GM18505 (cell line): Measurements from ENCODE around the gene SEPTIN11.

Source experiments
- ATAC-seq: cut with Tn5 transposase; IDR thresholded peaks from one replicate; pipeline ENCODE4 v1.9.1; 2021; ENCODE audit not compliant: unreplicated experiment
- POLR2A ChIP-seq: IDR thresholded peaks from 4 replicates; pipeline ENCODE4 v1.6.1; 2011; ENCODE audit warnings: borderline replicate concordance; ENCODE audit not compliant: insufficient read depth, insufficient read length; ENCODE audit errors: extremely low read depth

SEPTIN11 gene

DNA sequence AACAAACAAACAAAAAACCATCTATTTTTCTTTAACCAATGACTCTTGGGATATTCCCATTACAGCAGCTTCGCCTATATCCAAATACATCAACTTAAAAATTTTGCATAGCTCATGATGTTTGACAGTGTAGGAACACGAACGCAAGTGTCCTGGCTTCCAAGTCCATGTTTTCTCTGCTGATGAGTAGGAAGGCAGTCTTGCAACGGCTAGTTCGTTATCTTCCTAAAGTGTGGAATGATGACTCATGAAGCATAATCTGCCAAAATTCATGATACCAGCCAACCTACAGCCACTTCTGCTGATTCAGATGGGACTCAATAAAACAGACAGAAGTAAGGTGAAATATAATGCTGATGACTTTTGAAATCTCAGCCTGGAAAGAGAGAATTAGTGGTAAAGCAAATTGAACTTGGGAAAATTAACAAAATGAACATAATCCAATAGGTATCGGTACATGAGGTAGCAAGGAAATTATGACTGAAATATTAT, 6.4 kb upstream of the SEPTIN11 start:
- ATAC-seq = no peak
- TF ChIP-seq POLR2A = no peak

DNA sequence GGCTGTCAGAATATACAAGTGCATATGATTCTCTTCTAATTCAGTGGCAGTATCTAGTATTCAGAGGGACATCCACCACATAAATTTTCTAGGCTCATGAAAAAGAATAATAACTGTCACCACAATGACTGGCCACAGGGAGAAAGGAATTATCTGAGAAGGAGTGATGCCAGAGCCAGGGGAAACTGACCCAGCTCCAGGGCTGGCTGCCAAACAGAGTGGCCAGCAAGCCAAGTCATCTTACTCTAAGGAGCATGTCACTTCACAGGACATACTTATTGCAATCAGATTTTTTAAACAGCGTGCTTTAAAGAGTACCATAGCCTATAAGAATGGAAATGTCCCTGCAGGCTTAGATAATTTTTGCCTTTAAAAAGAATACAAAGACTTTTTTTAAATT, 5.8 kb upstream of the SEPTIN11 start:
- no peak for TF ChIP-seq POLR2A
- no peak for ATAC-seq

DNA sequence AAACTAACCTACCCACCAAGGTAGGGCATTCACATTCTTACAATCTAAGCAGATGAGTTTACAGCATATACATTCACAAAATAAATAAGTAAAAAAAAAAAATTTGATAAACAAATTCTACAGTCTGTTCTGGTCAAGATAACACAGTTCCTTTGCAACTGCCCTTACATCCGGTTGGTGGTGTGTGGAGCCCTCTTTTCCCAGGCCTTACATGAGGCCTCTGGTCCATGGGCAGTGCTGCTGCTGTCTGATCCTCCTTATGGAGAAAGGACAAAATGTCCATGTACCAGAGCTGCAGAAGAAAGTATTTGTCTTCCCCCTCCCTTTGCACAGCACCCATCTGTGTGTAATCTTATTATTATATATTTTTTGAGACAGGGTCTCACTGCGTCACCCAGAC, 2.2 kb upstream of the SEPTIN11 start:
- no peak for TF ChIP-seq POLR2A

DNA sequence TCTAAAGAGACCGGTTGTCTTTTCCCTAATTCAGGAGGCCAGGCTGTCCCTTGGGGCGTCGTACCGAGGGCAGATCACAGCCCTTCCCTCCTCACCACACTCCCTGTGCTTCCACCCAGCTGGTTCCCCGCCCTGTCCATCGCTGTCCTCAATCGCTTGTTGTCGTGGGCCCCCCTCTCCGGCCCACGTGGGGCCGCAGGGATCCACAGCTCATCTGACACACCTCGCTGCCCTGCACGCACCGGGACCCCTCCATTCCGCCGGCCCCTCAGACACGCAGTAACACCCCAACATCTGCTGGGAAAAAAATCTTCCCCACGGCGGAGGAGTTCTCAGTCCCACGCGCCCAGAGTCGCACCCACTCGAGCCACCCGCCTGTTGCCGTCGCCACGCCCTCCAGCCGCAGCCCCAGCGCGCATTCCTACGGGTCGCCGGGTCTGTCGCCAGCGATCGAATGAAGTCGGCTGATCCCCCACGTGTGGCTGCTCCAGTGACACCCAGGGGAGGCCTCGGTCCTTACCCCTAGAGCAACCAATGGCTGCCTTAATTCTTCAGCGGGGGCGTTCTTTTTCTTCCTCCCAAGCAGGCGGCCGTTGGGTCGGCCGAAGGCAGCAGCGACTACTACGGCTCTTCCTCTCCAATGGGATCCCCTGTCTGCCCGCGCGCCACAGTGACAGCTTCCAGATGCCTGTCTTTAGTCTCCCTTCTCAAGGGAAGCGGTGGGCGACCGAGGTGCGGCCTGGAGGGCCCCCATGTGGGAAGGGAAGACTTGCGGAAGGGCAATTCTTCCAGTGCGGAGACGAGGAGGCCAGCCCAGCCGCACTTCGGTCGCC, 893 bp upstream of the SEPTIN11 start:
- TF ChIP-seq POLR2A = no peak
- ATAC-seq = peak; percentile 47

More for the DNA sequence above, 2.2 kb upstream of the SEPTIN11 start:
- ATAC-seq = no peak

DNA sequence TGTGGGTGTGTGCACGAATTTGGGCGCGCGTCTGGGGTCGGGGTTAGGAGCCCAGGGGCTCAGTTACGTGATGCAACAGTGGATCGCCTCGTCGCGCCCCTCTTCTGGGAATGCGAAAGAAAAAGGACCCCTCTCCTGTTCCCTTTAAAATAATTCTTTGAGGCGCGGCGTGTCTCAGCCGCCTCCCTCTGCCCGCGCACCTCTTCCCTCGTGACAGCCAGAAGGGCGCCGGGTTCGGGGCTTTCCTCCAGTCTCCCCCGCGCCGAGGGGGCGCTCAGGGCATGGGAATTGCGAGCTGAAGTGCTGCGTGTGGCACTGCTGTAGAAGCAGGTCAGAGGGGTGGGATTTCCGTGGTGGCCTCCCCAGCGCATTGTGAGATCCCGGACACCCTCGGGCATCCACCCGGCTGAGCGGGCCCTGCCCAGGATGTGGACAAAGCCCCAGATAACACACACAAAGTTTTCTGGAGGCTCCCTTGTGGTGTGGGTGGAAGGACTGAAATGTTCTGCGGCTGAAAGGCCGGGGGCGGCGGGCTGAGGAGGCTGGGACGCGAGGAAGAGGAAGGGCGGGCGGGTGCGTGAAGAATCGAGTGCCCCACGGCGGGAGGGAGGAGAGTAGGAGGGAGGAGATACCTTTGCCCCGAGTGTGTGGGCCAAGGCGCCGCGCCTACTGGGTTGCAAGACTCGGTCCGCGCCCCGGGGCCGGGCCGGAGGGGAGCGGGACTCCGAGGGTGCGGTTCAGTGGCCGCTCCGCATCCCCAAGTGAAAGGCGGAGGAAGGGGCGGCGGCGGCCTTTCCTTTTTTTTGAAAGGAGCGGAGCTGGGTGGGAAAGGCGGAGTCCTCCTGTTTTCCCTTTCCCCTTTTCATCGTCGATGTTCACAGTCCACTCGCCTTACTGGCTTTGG, 752 bp downstream of the SEPTIN11 start:
- no peak for TF ChIP-seq POLR2A
- ATAC-seq = peak; percentile 25

DNA sequence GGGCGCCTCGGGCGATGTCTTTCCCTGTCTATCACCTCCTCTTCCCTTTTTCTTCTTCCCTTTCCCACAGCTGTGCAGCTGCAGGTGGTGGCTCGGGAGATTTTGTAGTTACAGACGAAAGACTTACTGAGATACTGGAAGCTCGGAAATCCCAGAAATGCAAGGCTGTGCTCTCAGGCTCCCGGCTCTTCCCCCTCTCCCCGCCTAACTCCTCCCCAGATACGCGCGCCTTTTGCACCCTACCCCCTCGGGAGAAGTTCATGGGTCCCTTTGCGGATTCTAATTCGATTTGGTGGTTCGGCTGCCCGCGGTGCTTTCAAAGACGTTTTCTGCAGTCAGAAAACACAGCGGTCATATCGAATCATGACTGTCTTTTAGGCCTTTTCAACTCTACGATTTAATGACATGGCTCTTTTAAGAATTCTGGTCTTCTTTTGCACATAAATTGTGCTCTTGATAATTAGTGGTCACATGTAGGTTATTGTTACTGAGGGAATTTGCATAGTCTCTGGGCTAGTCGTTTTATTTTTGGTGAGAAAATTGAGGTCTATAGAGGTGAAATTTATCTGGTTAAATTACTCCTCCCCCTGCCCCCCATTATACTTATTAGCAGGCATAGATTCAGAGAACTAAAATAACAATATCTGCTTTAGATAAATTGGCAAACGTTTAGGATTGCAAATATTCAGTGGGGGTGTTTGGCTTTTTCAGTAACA, 1.6 kb downstream of the SEPTIN11 start:
- no peak for ATAC-seq

DNA sequence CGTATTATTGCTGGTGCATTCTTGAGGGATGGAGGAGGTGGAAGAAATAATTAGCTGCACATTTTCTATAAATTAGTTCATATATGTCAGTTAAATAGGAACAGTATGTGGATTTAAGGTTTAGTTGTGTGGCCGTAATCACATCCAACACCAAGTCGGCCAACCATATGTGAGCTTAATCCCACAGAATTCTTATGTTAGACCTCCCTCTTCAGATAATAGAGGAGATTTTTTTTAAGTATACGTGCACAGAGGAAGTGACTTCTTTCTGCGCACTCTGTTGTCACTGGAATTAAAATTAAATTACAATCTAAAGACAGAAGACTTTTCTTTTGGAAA, 2.1 kb downstream of the SEPTIN11 start:
- no peak for TF ChIP-seq POLR2A
- no peak for ATAC-seq

More for the DNA sequence above, 1.6 kb downstream of the SEPTIN11 start:
- TF ChIP-seq POLR2A = no peak

DNA sequence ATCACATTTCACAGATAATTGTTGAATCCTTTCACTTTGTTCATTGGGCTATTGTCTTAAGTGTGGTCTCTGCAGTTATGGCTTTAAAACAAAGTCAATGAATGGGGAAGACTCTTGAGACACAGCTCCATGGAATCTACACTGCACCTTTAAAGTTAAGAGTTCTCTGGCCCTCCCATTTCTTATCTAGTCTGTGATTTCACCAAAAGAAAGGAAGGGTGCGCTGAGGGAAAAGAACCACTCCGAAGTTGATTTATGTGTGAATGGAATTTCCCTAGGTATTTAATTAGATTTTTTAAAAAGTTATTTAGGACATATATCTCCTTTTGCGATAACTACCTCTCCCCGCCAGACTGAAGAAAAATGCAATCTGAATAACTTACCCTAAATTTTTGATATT, 2.5 kb downstream of the SEPTIN11 start:
- TF ChIP-seq POLR2A = no peak
- no peak for ATAC-seq

DNA sequence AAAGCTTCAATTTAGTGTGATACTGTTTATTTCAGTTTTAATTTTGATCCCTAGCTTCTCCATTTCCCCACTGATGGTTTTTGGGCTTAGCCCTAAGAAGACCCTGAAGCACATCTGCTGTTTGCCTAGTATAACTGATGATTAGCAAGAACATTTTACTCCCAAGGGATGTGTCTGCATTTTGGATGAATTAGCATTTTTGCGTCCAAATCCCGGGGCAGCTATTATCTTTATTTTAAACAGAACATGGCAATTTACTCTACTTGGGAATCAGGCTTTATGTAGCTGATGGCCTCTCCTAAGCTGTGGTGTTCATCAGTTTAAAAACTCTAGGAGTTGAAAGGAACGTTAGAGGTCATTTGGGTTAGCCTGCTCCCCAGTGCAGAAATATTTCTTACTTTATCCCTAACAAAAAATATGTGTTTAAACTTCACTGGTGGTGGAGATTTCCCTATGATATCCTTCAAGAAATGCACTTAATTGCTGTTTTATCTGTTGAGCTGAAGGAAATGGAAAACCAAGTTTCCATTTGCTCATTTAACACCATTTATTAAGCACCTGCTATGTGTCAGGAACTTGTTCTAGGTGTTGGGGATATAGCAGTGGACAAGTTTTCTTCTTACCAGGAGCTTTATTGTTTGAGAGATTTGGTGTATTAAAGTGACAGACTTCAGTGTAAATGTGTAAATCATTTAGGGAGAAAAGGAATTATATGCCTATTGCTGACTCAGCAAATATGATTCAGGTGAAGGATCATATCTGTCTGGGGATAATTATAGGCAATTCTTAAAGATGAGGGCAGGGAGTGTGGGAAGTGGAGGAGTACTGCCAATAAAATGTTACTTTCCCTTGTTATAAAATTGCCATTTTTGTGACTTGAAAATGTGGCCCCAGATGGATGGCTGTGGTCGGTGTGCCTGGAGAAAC, 3.4 kb downstream of the SEPTIN11 start:
- TF ChIP-seq POLR2A = no peak
- ATAC-seq = no peak

DNA sequence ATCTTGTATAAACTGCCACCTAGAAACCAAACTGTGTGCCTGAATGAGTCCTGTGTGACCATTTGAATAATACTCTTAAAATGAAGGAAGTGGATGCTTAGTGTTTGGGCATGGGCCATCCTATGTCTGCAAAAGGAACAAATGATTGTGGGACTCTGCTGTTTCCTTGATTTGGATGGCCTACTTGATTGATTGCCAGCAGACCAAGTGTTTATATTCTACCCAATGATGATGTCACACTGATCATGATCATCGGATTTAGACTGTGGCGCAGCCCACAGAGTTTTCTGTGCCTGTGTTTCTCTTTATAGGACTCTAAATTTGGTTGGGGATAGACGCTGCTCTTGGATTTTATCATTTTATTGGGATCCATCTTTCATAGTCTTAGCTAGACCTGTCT, 4.4 kb downstream of the SEPTIN11 start:
- no peak for ATAC-seq
- TF ChIP-seq POLR2A = no peak

DNA sequence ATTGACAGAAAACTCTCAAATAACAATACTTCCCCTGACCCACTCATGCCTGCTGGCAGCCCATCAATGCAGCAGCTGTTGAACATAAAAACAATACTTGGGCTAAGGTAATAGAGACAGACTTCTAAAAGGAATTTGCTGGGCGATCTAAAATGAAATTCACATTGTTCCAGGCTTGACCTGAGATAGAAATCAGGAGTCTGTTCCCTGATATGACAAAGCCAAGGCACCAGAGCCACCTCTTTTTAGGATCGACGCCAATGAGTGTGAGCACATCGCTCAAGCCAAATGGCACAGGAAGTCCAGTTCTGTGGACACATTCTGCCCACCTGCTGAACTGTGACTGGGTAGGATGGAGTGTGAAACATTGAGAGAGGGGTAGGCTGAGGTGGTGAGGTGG, 4.9 kb downstream of the SEPTIN11 start:
- no peak for ATAC-seq
- no peak for TF ChIP-seq POLR2A

DNA sequence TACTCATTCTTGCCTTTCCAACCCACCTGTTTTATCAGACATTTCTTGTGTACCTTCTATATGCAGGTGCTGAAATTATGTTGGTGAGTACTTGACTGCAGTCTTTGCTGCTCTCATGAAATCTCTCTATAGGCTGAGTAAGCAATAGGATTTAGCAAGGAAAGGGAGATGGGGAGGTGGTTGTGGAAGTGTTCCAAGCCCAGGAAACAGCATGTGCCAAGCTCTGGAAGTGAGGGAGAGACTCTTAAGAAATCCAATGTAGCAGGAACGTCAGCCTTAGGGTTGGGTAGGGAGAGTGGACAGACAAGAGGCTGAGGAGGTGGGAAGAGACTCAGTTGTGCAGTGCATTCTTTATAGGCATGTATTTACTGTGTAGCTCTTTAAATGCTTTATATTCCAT, 5.6 kb downstream of the SEPTIN11 start:
- ATAC-seq = no peak
- TF ChIP-seq POLR2A = no peak
